ENCODE results near the gene OSBPL6.

The OSBPL6 gene

DNA sequence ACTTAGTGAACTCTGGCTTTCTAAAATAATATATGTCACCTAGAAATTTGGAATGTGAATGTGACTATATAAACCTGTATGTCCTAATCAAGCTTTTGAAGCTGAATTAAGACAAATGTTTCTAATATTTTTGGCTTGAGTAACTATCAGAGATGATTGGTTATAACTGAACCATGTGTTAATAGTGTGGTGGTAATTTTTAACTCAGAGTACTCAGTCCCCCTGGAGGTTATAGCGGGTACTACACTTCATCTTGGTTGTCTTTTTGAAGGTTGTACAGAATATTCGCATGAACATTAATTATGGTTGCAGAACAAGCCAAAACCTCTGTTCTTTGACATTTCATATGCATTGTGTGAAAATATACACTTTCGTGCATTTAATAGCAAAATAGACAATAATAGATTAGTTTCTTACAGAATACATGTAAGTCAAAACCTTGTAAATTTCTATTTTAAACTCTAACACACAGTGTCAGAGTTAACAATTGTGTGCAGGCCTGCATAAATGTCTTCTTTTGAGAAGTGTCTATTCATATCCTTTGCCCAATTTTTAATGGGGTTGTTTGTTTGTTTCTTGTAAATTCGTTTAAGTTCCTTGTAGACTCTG lies 86.0 kb downstream of the OSBPL6 start:
- Histone ChIP-seq H2BK120ac (ENCODE audit: low read depth, low read length) (no peak overlapping the region), H3K4me3 (ENCODE audit: insufficient read depth in 1 of 2, low read depth in 1 of 2, low read length in 2 of 2) (no peak overlapping the region), H3K18ac (ENCODE audit: low read depth in 1 of 2, low read length in 2 of 2) (no peak overlapping the region), H3K79me1 (replicated peaks; ENCODE audit: low read length, poor library complexity, severe bottlenecking) (peaks cover 2% of the 10 kb centered on the region), H2AK5ac (ENCODE audit: low read length, severe bottlenecking) (no peak overlapping the region), H3K4me2 (ENCODE audit: low read length, poor library complexity, severe bottlenecking) (no peak overlapping the region), H2BK12ac (ENCODE audit: low read length in 2 of 2) (no peak overlapping the region), H3K9me3 (ENCODE audit: control insufficient read depth, low read length) (no peaks in the 10 kb centered on the region), H4K8ac (ENCODE audit: low read length) (no peak overlapping the region), H4K91ac (ENCODE audit: low read length) (no peak overlapping the region), H3K36me3 (ENCODE audit: control insufficient read depth in 1 of 2, insufficient read depth in 2 of 2, low read depth in 1 of 2, low read length in 2 of 2) (no peaks in the 10 kb centered on the region), H3K23ac (ENCODE audit: low read length in 2 of 2) (no peak overlapping the region), H3K27ac (ENCODE audit: low read length, poor library complexity, severe bottlenecking) (no peak overlapping the region), H3K14ac (ENCODE audit: low read length in 2 of 2) (no peak overlapping the region), H3K27me3 (ENCODE audit: control insufficient read depth in 1 of 2, insufficient read depth in 1 of 2, low read length in 2 of 2) (no peaks in the 10 kb centered on the region), H3K9ac (ENCODE audit: low read length) (no peak overlapping the region), H3K4me1 (ENCODE audit: control insufficient read depth, insufficient read depth, low read depth, low read length) (peaks cover 2% of the 10 kb centered on the region), H2BK5ac (ENCODE audit: low read depth, low read length, poor library complexity, severe bottlenecking) (no peak overlapping the region), H3K4ac (ENCODE audit: low read depth in 1 of 2, low read length in 2 of 2) (no peak overlapping the region), H2AFZ (ENCODE audit: low read depth, low read length) (no peak overlapping the region), H2BK15ac (ENCODE audit: low read depth, poor library complexity, severe bottlenecking) (no peak overlapping the region)
- 41% methylated on average over 2 of the region's 4 CpGs for WGBS
- DNase-seq, result peak; percentile 61

- 77% methylated on average over 7 of the region's 8 CpGs for WGBS
- no peak overlapping the region for H4K8ac ChIP-seq (ENCODE audit: low read length)
Measured at GRCh38 chr2:178282075-178282815, 87.9 kb downstream of the OSBPL6 start.

DNA sequence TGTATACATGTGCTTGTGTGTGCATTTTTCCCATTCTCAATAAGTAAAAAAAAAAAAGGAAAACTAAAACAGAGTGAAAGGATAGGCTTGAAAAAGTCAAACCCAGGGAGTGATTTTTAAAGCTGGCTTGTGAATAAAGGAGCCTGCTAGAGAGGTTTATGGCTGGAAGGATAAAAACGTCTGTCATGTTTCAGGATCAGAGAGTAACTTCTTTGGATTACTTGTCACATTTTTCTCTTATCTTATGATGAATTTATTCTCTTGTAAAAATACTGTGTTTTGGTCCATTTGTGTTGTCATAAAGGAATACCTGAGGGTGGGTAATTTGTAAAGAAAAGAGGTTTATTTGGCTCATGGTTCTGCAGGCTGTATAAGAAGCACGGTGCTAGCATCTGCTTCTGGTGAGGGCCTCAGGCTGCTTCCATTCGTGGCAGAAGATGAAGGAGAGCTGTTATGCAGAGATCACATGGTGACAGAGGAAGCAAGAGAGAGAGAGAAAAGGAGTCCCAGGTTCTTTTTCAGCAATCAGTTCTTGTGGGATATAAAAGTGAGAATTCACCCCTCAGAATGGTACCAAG lies 89.1 kb downstream of the OSBPL6 start:
- Histone ChIP-seq H3K4me3 (ENCODE audit: insufficient read depth in 1 of 2, low read depth in 1 of 2, low read length in 2 of 2) (no peak overlapping the region), H2AK5ac (ENCODE audit: low read length, severe bottlenecking) (no peak overlapping the region), H3K27ac (ENCODE audit: low read length, poor library complexity, severe bottlenecking) (no peak overlapping the region), H3K4me1 (ENCODE audit: control insufficient read depth, insufficient read depth, low read depth, low read length) (peaks cover 2% of the 10 kb centered on the region), H3K27me3 (ENCODE audit: control insufficient read depth in 1 of 2, insufficient read depth in 1 of 2, low read length in 2 of 2) (no peaks in the 10 kb centered on the region), H2BK120ac (ENCODE audit: low read depth, low read length) (no peak overlapping the region), H4K8ac (ENCODE audit: low read length) (no peak overlapping the region), H3K9me3 (ENCODE audit: control insufficient read depth, low read length) (no peaks in the 10 kb centered on the region), H2BK15ac (ENCODE audit: low read depth, poor library complexity, severe bottlenecking) (no peak overlapping the region), H3K36me3 (ENCODE audit: control insufficient read depth in 1 of 2, insufficient read depth in 2 of 2, low read depth in 1 of 2, low read length in 2 of 2) (no peaks in the 10 kb centered on the region), H2BK12ac (ENCODE audit: low read length in 2 of 2) (no peak overlapping the region), H2BK5ac (ENCODE audit: low read depth, low read length, poor library complexity, severe bottlenecking) (no peak overlapping the region), H3K14ac (ENCODE audit: low read length in 2 of 2) (no peak overlapping the region), H3K79me1 (replicated peaks; ENCODE audit: low read length, poor library complexity, severe bottlenecking) (peaks cover 2% of the 10 kb centered on the region), H3K4me2 (ENCODE audit: low read length, poor library complexity, severe bottlenecking) (no peak overlapping the region), H2AFZ (ENCODE audit: low read depth, low read length) (no peak overlapping the region), H3K18ac (ENCODE audit: low read depth in 1 of 2, low read length in 2 of 2) (no peak overlapping the region), H4K91ac (ENCODE audit: low read length) (no peak overlapping the region), H3K9ac (ENCODE audit: low read length) (no peak overlapping the region), H3K23ac (ENCODE audit: low read length in 2 of 2) (no peak overlapping the region), H3K4ac (ENCODE audit: low read depth in 1 of 2, low read length in 2 of 2) (no peak overlapping the region)
- DNase-seq, result no peak
- 92% methylated on average over 2 of the region's 3 CpGs for WGBS

More at GRCh38 chr2:178282075-178282815, 87.9 kb downstream of the OSBPL6 start:
- Histone ChIP-seq H3K4me2 (ENCODE audit: low read length, poor library complexity, severe bottlenecking) (no peak overlapping the region), H3K36me3 (ENCODE audit: control insufficient read depth in 1 of 2, insufficient read depth in 2 of 2, low read depth in 1 of 2, low read length in 2 of 2) (no peaks in the 10 kb centered on the region), H2BK15ac (ENCODE audit: low read depth, poor library complexity, severe bottlenecking) (no peak overlapping the region), H3K9me3 (ENCODE audit: control insufficient read depth, low read length) (no peaks in the 10 kb centered on the region), H2AFZ (ENCODE audit: low read depth, low read length) (no peak overlapping the region), H2BK12ac (ENCODE audit: low read length in 2 of 2) (no peak overlapping the region), H3K79me1 (replicated peaks; ENCODE audit: low read length, poor library complexity, severe bottlenecking) (peaks cover 2% of the 10 kb centered on the region), H3K4me3 (ENCODE audit: insufficient read depth in 1 of 2, low read depth in 1 of 2, low read length in 2 of 2) (no peak overlapping the region), H2BK120ac (ENCODE audit: low read depth, low read length) (no peak overlapping the region), H3K4me1 (ENCODE audit: control insufficient read depth, insufficient read depth, low read depth, low read length) (peaks cover 2% of the 10 kb centered on the region), H2AK5ac (ENCODE audit: low read length, severe bottlenecking) (no peak overlapping the region), H3K27ac (ENCODE audit: low read length, poor library complexity, severe bottlenecking) (no peak overlapping the region), H4K91ac (ENCODE audit: low read length) (no peak overlapping the region), H3K9ac (ENCODE audit: low read length) (no peak overlapping the region), H3K4ac (ENCODE audit: low read depth in 1 of 2, low read length in 2 of 2) (no peak overlapping the region), H3K23ac (ENCODE audit: low read length in 2 of 2) (no peak overlapping the region), H3K18ac (ENCODE audit: low read depth in 1 of 2, low read length in 2 of 2) (no peak overlapping the region), H2BK5ac (ENCODE audit: low read depth, low read length, poor library complexity, severe bottlenecking) (no peak overlapping the region), H3K14ac (ENCODE audit: low read length in 2 of 2) (no peak overlapping the region), H3K27me3 (ENCODE audit: control insufficient read depth in 1 of 2, insufficient read depth in 1 of 2, low read length in 2 of 2) (no peaks in the 10 kb centered on the region)
- peak; percentile 28 for DNase-seq

GRCh38 chr2:178284613-178285286 lies 90.4 kb downstream of the OSBPL6 start:
- no peaks in the 10 kb centered on the region for H3K4me1 ChIP-seq (ENCODE audit: control insufficient read depth, insufficient read depth, low read depth, low read length)
- no peak overlapping the region for H3K4ac ChIP-seq (ENCODE audit: low read depth in 1 of 2, low read length in 2 of 2)
- H3K9ac ChIP-seq (ENCODE audit: low read length), result no peak overlapping the region
- no peak for DNase-seq
- no peaks in the 10 kb centered on the region for H3K9me3 ChIP-seq (ENCODE audit: control insufficient read depth, low read length)
- no peak overlapping the region for H2BK15ac ChIP-seq (ENCODE audit: low read depth, poor library complexity, severe bottlenecking)
- H4K8ac ChIP-seq (ENCODE audit: low read length), result no peak overlapping the region
- no peaks in the 10 kb centered on the region for H3K36me3 ChIP-seq (ENCODE audit: control insufficient read depth in 1 of 2, insufficient read depth in 2 of 2, low read depth in 1 of 2, low read length in 2 of 2)
- no peak overlapping the region for H2BK120ac ChIP-seq (ENCODE audit: low read depth, low read length)
- no peak overlapping the region for H4K91ac ChIP-seq (ENCODE audit: low read length)
- H2BK12ac ChIP-seq (ENCODE audit: low read length in 2 of 2), result no peak overlapping the region
- no peak overlapping the region for H3K18ac ChIP-seq (ENCODE audit: low read depth in 1 of 2, low read length in 2 of 2)
- 97% methylated on average over 3 of the region's 4 CpGs for WGBS
- no peak overlapping the region for H2AFZ ChIP-seq (ENCODE audit: low read depth, low read length)
- H3K27ac ChIP-seq (ENCODE audit: low read length, poor library complexity, severe bottlenecking), result no peak overlapping the region
- H3K79me1 ChIP-seq (replicated peaks; ENCODE audit: low read length, poor library complexity, severe bottlenecking), result peaks cover 2% of the 10 kb centered on the region
- H3K27me3 ChIP-seq (ENCODE audit: control insufficient read depth in 1 of 2, insufficient read depth in 1 of 2, low read length in 2 of 2), result no peaks in the 10 kb centered on the region
- H3K4me2 ChIP-seq (ENCODE audit: low read length, poor library complexity, severe bottlenecking), result no peak overlapping the region
- no peak overlapping the region for H3K14ac ChIP-seq (ENCODE audit: low read length in 2 of 2)
- no peak overlapping the region for H3K4me3 ChIP-seq (ENCODE audit: insufficient read depth in 1 of 2, low read depth in 1 of 2, low read length in 2 of 2)
- H2BK5ac ChIP-seq (ENCODE audit: low read depth, low read length, poor library complexity, severe bottlenecking), result no peak overlapping the region
- no peak overlapping the region for H2AK5ac ChIP-seq (ENCODE audit: low read length, severe bottlenecking)
- H3K23ac ChIP-seq (ENCODE audit: low read length in 2 of 2), result no peak overlapping the region

All from mesenchymal stem cell (in vitro differentiated cells and primary cell).